ENCODE measurements around the gene ALDH1B1. TPM values are rescaled to one million over a fixed set of nuclear protein-coding genes. Genes with fewer than 3 reads are reported as not detected.
A peak's percentile ranks its signal among the peaks of the same experiment; 100 is the strongest.

Gene ALDH1B1
- total RNA-seq, 2 donors from 2014 or later, result 47.7 to 59.9 TPM

GRCh38 chr9:38347271-38347671, 45.2 kb upstream of the ALDH1B1 start:
- H3K4me3 ChIP-seq (ENCODE audit: low read length), result peak overlapping the region; percentile 33
- H3K4me1 ChIP-seq (ENCODE audit: control insufficient read depth, insufficient read depth, low read length), result peaks cover 24% of the 10 kb centered on the region
- Mint-ChIP-seq H3K36me3 (ENCODE audit: low read depth) (no peaks in the 10 kb centered on the region), H3K9me3 (peaks cover 2% of the 10 kb centered on the region), H3K27ac (peak overlapping the region; percentile 82), H3K4me3 (peak overlapping the region; percentile 2), H3K27me3 (ENCODE audit: insufficient read depth) (peaks cover 30% of the 10 kb centered on the region), H3K4me1 (peaks cover 68% of the 10 kb centered on the region)
- H3K27ac ChIP-seq (ENCODE audit: low read depth, low read length), result no peak overlapping the region
- no peak for TF ChIP-seq CTCF (conservative IDR thresholded peaks at IDR 0.05)
- H3K27me3 ChIP-seq (ENCODE audit: control insufficient read depth, insufficient read depth, low read length, poor library complexity, severe bottlenecking), result no peaks in the 10 kb centered on the region
- H3K9ac ChIP-seq (ENCODE audit: extremely low read depth, low read length, poor library complexity, severe bottlenecking), result no peak overlapping the region
- no peaks in the 10 kb centered on the region for H3K36me3 ChIP-seq (ENCODE audit: control insufficient read depth, insufficient read depth, low read length)
- no peaks in the 10 kb centered on the region for H3K9me3 ChIP-seq (ENCODE audit: control insufficient read depth, low read length)
- 43 to 55% methylated on average over 1 to 2 of the region's 2 CpGs for WGBS, 2 experiments (ENCODE audit: insufficient coverage in 1 of 2, insufficient read length in 1 of 2)
- DNase-seq, result peak; percentile 66

GRCh38 chr9:38347946-38348345, 44.6 kb upstream of the ALDH1B1 start:
- H3K27me3 ChIP-seq (ENCODE audit: control insufficient read depth, insufficient read depth, low read length, poor library complexity, severe bottlenecking), result no peaks in the 10 kb centered on the region
- 80 to 86% methylated on average over 1 to 3 of the region's 3 CpGs for WGBS, 2 experiments (ENCODE audit: insufficient coverage in 1 of 2, insufficient read length in 1 of 2)

GRCh38 chr9:38350529-38350928, 42.0 kb upstream of the ALDH1B1 start:
- no peaks in the 10 kb centered on the region for H3K27me3 ChIP-seq (ENCODE audit: control insufficient read depth, insufficient read depth, low read length, poor library complexity, severe bottlenecking)
- TF ChIP-seq CTCF (conservative IDR thresholded peaks at IDR 0.05), result peak; percentile 56
- peaks cover 89% of the 10 kb centered on the region for H3K4me1 Mint-ChIP-seq
- H3K36me3 ChIP-seq (ENCODE audit: control insufficient read depth, insufficient read depth, low read length), result no peaks in the 10 kb centered on the region
- no peak overlapping the region for H3K4me3 ChIP-seq (ENCODE audit: low read length)
- peak; percentile 40 for DNase-seq
- no peak overlapping the region for H3K9ac ChIP-seq (ENCODE audit: extremely low read depth, low read length, poor library complexity, severe bottlenecking)
- H3K27ac ChIP-seq (ENCODE audit: low read depth, low read length), result no peak overlapping the region
- no peak overlapping the region for H3K27ac Mint-ChIP-seq
- H3K9me3 ChIP-seq (ENCODE audit: control insufficient read depth, low read length), result no peaks in the 10 kb centered on the region
- peaks cover 7% of the 10 kb centered on the region for H3K27me3 Mint-ChIP-seq (ENCODE audit: insufficient read depth)
- H3K36me3 Mint-ChIP-seq (ENCODE audit: low read depth), result no peaks in the 10 kb centered on the region
- peaks cover 24% of the 10 kb centered on the region for H3K4me1 ChIP-seq (ENCODE audit: control insufficient read depth, insufficient read depth, low read length)
- no peak overlapping the region for H3K4me3 Mint-ChIP-seq
- 88 to 92% methylated on average over 2 of the region's 2 CpGs for WGBS, 2 experiments (ENCODE audit: insufficient coverage in 1 of 2, insufficient read length in 1 of 2)
- H3K9me3 Mint-ChIP-seq, result peaks cover 2% of the 10 kb centered on the region

More at GRCh38 chr9:38347946-38348345, 44.6 kb upstream of the ALDH1B1 start:
- no peak overlapping the region for H3K4me3 Mint-ChIP-seq
- DNase-seq, result no peak
- Histone ChIP-seq H3K9me3 (ENCODE audit: control insufficient read depth, low read length) (no peaks in the 10 kb centered on the region), H3K27ac (ENCODE audit: low read depth, low read length) (no peak overlapping the region), H3K4me1 (ENCODE audit: control insufficient read depth, insufficient read depth, low read length) (peaks cover 29% of the 10 kb centered on the region), H3K36me3 (ENCODE audit: control insufficient read depth, insufficient read depth, low read length) (no peaks in the 10 kb centered on the region), H3K9ac (ENCODE audit: extremely low read depth, low read length, poor library complexity, severe bottlenecking) (no peak overlapping the region), H3K4me3 (ENCODE audit: low read length) (no peak overlapping the region)
- peaks cover 25% of the 10 kb centered on the region for H3K27me3 Mint-ChIP-seq (ENCODE audit: insufficient read depth)
- peaks cover 2% of the 10 kb centered on the region for H3K9me3 Mint-ChIP-seq
- H3K4me1 Mint-ChIP-seq, result peaks cover 74% of the 10 kb centered on the region
- no peak overlapping the region for H3K27ac Mint-ChIP-seq
- H3K36me3 Mint-ChIP-seq (ENCODE audit: low read depth), result no peaks in the 10 kb centered on the region
- TF ChIP-seq CTCF (conservative IDR thresholded peaks at IDR 0.05), result no peak
